Limb (tissue), 2 donors: Measurements from ENCODE around the gene CBL.

Source experiments
- DNase-seq, 2 donors: peaks; one replicate each; pipeline ENCODE4 v3.0.0-alpha.2; 2016; ENCODE audit errors: extremely low spot score in 2 of 2

The CBL gene

GRCh38 chr11:119344291-119345010 lies 138.3 kb downstream of the CBL start:
- DNase-seq, result peak in 1 of 2 donors; percentile 28

GRCh38 chr11:119345685-119346084 lies 139.5 kb downstream of the CBL start:
- no peak for DNase-seq

- no peak for DNase-seq
These were observed 140.5 kb downstream of the CBL start, which contains the start of gene MFRP for GRCh38 chr11:119346605-119347004. Gene MFRP, minus strand, starts transcription at chr11:119346705. Its CDS starts 192 bp downstream, at chr11:119346513.

- DNase-seq, result no peak
These were observed 141.1 kb downstream of the CBL start for GRCh38 chr11:119347242-119347641.

DNA sequence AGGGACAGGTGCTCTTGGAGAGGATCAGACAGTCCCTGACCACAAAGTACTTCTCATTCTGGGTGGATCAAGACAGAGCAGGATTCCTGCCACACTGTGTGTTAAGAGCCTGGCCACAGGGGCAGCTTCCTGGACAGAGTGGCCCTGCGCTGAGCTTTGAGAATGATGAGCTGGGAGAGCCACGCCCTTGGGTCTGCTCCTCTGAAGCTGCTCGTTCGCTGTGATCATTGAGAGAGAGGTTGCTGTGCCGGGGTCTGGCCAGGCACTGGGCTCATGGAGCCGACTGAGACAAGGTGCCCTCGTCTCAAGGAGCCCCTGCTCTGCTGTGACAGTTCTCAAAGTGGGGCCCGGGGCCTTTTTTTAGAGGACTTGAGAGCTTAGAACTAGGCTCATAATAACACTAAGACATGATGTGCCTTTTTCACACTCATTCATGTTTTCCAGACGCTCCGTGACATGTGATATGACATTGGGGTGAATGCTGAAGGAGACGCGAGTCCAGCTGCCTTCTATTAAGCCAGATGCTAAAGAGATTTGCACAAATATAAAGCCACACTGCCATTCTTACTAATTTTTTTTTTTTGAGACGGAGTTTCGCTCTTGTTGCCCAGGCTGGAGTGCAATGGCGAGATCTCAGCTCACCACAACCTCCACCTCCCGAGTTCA lies 141.9 kb downstream of the CBL start:
- DNase-seq, result peak in 1 of 2 donors; percentile 34

DNA sequence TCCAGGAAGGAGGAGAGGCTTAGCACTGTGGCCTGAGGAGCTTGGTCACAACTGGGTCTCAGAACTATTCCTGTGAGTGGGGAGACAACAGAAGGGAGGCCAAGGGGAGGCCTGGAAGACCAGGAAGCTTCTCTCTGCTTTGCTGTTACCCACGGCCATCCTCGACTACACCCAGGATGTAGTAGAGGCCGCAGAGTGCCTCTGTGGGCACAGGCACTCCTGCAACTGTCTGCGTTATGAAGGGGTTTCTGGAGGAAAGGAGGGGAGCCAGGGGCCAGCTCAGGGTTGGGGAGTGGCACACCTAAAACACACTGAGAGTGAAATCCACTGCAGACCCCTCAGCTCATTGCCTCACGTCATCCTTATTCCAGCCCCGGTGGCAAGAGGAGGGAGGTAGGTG lies 144.2 kb downstream of the CBL start:
- DNase-seq, result no peak

GRCh38 chr11:119351232-119351631 lies 145.1 kb downstream of the CBL start:
- DNase-seq, result no peak

DNA sequence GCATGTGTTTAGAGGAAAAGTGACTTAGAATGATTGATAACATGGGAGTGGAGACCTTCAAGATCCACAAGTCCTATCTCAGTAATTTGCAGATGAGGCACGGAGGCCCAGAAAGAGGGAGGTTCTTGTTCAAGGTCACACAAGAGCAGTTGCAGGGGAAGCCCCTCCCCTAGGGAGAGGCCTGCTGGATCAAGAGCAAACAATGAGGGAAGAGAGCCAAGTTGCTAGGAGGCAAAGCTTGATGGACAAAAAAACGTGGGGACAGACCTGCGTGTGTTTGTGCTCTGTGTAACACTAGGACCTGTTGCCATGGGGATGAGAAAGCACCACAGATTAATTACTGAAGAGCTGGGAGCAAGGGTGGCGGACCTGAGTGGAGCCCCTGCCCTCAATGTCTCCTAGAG lies 146.7 kb downstream of the CBL start:
- DNase-seq, result peak in 1 of 2 donors; percentile 60

DNA sequence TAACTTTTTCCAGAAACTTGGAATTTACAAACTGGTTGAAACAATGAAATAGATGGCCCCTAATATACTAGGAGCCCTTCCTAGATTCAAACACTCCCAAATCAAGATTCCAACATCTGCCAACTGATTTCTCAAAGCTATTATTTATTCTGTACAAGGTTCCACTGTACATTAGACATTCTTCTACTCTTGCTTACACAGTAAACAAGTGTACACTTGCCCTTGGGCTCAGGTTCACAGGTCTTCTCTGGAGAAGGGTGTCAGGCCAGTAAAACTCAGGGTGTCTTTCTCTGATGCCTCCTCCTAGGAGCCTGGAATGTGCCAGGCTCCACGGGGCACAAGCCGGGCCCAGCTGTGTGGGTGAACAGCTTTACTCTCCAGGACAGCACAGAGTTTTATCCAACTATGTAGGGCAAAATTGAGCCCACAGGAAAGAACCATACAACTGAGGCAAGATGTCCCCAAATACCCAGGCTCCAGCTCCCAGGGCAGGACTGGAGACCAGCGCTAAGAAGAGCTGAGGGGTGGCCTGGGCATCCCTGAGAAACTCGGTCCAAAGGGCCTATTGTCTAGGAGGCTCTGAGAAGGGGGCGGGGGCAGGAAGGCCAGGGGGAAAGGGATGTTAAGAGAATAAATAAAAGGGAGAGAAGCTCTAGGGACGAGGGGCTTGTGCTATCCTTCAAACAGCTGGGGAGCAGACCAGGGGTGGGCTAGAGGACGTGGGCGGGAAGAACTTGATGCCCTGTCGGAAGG lies 149.1 kb downstream of the CBL start:
- no peak for DNase-seq

DNA sequence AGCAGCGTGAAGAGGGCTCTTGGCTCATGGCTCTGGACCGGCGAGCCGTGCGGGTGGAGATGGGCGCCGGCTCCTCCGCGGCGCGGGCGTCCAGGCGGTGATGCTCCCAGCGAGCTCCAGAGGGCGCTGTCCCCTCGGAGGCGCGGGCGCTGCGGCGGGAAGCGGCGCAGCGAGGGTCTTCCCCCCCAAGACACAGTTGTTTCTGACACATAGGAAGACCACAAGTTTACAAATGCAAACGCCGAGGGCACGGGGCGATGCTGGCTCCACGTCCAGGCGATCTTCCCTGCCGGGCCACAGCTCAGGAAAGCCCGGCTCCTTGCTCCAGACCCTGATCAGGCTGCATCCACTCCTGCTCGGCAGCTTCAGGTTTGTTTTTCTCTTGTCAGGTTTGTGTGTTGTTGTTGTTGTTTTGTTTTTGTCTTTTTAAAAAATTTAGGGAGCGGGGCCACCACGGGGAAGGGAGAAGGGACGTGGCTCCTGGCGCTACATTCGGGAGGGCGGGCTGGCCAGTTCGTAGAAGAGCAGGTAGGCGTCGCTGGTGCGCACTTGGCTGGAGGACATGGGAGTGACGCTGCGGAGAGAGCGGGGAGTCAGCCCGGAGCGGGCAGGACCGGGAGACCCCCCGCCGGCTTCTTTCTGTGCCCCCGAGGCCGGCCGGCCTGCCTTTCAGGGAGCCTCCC lies 150.4 kb downstream of the CBL start:
- peak; percentile 81 to 92 for DNase-seq

- no peak for DNase-seq
These were observed 150.9 kb downstream of the CBL start for GRCh38 chr11:119357074-119357473.
